ENCODE results near the gene DIP2A.
A peak's percentile ranks its signal among the peaks of the same experiment; 100 is the strongest.

Gene DIP2A

GRCh38 chr21:46552274-46552673 lies 93.6 kb downstream of the DIP2A start:
- no peak for ATAC-seq
- Mint-ChIP-seq H3K36me3 (ENCODE audit: low read depth) (peaks cover 17% of the 10 kb centered on the region), H3K4me1 (peaks cover 57% of the 10 kb centered on the region), H3K9me3 (no peaks in the 10 kb centered on the region), H3K4me3 (peak overlapping the region; percentile 14), H3K27me3 (no peaks in the 10 kb centered on the region), H3K27ac (no peak overlapping the region)
- no peak for DNase-seq

- H3K4me3 Mint-ChIP-seq = no peak overlapping the region
- ATAC-seq = no peak
- H3K27ac Mint-ChIP-seq = peak overlapping the region; percentile 10
- H3K9me3 Mint-ChIP-seq = no peaks in the 10 kb centered on the region
- peaks cover 59% of the 10 kb centered on the region for H3K4me1 Mint-ChIP-seq
- H3K36me3 Mint-ChIP-seq (ENCODE audit: low read depth) = peaks cover 16% of the 10 kb centered on the region
- DNase-seq = no peak
- H3K27me3 Mint-ChIP-seq = no peaks in the 10 kb centered on the region
Observed at GRCh38 chr21:46552865-46553379, 94.2 kb downstream of the DIP2A start.

- Mint-ChIP-seq H3K4me3 (no peak overlapping the region), H3K27me3 (no peaks in the 10 kb centered on the region), H3K27ac (no peak overlapping the region), H3K36me3 (ENCODE audit: low read depth) (peaks cover 12% of the 10 kb centered on the region), H3K4me1 (peaks cover 63% of the 10 kb centered on the region), H3K9me3 (no peaks in the 10 kb centered on the region)
- ATAC-seq (no peak), DNase-seq (no peak)
Observed at GRCh38 chr21:46553993-46554392, 95.3 kb downstream of the DIP2A start.

GRCh38 chr21:46554431-46555224 lies 95.9 kb downstream of the DIP2A start:
- H3K36me3 Mint-ChIP-seq (ENCODE audit: low read depth) = peaks cover 12% of the 10 kb centered on the region
- no peak overlapping the region for H3K27ac Mint-ChIP-seq
- DNase-seq = no peak
- no peak for ATAC-seq
- no peaks in the 10 kb centered on the region for H3K9me3 Mint-ChIP-seq
- no peak overlapping the region for H3K4me3 Mint-ChIP-seq
- no peaks in the 10 kb centered on the region for H3K27me3 Mint-ChIP-seq
- H3K4me1 Mint-ChIP-seq = peaks cover 69% of the 10 kb centered on the region

- Mint-ChIP-seq H3K27ac (no peak overlapping the region), H3K4me3 (no peak overlapping the region)
Observed at GRCh38 chr21:46555225-46555617, 96.5 kb downstream of the DIP2A start.

DNA sequence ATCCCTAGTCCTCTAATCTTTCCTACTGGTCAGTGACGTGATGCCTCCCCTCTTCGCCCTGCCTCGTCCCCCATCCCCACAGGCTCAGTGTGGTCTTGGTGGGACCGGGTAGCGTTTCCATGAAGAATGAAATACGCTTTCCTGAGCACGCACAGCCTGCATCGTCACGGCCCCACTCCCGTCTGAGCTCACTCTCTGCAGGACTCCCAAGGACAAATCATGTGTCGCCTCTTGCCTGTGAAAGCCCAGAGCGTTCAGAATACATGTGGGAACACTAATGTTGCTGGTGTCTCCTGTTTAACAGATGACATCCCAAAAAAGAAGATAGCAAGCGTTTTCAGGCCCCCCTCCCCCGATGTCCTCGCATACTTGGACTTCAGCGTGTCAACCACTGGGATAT lies 97.0 kb downstream of the DIP2A start:
- ATAC-seq = no peak
- no peak overlapping the region for H3K27ac Mint-ChIP-seq
- H3K4me1 Mint-ChIP-seq = peaks cover 73% of the 10 kb centered on the region
- H3K9me3 Mint-ChIP-seq = no peaks in the 10 kb centered on the region
- peaks cover 20% of the 10 kb centered on the region for H3K36me3 Mint-ChIP-seq (ENCODE audit: low read depth)
- DNase-seq = no peak
- H3K4me3 Mint-ChIP-seq = no peak overlapping the region
- H3K27me3 Mint-ChIP-seq = no peaks in the 10 kb centered on the region

More at GRCh38 chr21:46555225-46555617, 96.5 kb downstream of the DIP2A start:
- DNase-seq (no peak), ATAC-seq (no peak)
- Mint-ChIP-seq H3K4me1 (peaks cover 73% of the 10 kb centered on the region), H3K36me3 (ENCODE audit: low read depth) (peaks cover 18% of the 10 kb centered on the region), H3K9me3 (no peaks in the 10 kb centered on the region), H3K27me3 (no peaks in the 10 kb centered on the region)

DNA sequence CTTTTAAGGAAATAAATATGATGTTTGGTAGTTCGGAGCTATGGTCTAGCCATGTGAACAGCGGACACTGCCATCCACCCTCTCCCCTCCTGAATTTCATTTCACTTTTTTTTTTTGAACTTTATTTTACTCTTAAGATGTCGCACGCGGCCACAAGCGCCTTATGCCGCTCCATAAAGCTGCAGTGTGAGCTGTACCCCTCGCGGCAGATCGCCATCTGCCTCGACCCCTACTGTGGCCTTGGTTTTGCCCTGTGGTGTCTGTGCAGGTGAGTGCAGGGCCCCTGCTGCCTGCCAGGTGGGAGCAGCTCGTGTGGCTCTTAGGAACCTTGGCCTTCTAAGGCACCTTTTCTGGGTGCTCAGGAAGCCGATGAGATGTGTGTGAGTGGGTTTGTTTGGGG lies 98.1 kb downstream of the DIP2A start:
- Mint-ChIP-seq H3K9me3 (no peaks in the 10 kb centered on the region), H3K27ac (no peak overlapping the region), H3K27me3 (no peaks in the 10 kb centered on the region), H3K4me1 (peaks cover 73% of the 10 kb centered on the region), H3K36me3 (ENCODE audit: low read depth) (peaks cover 30% of the 10 kb centered on the region), H3K4me3 (no peak overlapping the region)
- no peak for DNase-seq
- no peak for ATAC-seq

- Mint-ChIP-seq H3K9me3 (no peaks in the 10 kb centered on the region), H3K36me3 (ENCODE audit: low read depth) (peaks cover 31% of the 10 kb centered on the region), H3K27me3 (no peaks in the 10 kb centered on the region), H3K4me1 (peaks cover 73% of the 10 kb centered on the region), H3K4me3 (no peak overlapping the region), H3K27ac (no peak overlapping the region)
- ATAC-seq (no peak), DNase-seq (no peak)
Observed at GRCh38 chr21:46557469-46557868, 98.8 kb downstream of the DIP2A start.

DNA sequence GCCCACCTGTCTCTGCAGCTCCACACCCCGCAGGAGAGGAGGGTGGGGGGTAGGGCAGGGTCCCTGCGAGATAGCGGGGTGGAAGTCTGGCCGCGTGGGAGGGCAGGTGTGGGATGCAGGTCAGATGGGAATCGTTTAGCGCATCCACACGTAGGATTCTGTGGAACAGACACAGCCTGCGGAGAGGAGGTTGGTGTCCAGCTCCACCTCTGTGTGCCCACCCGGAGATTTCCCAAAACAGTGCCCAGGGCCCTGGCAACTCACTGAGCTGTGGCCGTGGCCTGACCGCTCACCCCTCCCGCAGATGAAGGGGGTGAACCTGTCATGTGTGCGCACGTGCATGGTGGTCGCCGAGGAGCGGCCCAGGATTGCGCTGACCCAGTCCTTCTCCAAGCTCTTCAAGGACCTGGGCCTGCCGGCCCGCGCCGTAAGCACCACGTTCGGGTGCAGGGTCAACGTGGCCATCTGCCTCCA lies 99.3 kb downstream of the DIP2A start:
- Mint-ChIP-seq H3K27me3 (no peaks in the 10 kb centered on the region), H3K27ac (no peak overlapping the region), H3K4me1 (peaks cover 69% of the 10 kb centered on the region), H3K9me3 (no peaks in the 10 kb centered on the region), H3K4me3 (no peak overlapping the region), H3K36me3 (ENCODE audit: low read depth) (peaks cover 31% of the 10 kb centered on the region)
- DNase-seq = no peak
- no peak for ATAC-seq

GRCh38 chr21:46559291-46559983 lies 100.7 kb downstream of the DIP2A start:
- no peaks in the 10 kb centered on the region for H3K9me3 Mint-ChIP-seq
- DNase-seq (peak; percentile 70), ATAC-seq (peak; percentile 76)
- peaks cover 57% of the 10 kb centered on the region for H3K4me1 Mint-ChIP-seq
- peak overlapping the region; percentile 77 for H3K27ac Mint-ChIP-seq
- H3K36me3 Mint-ChIP-seq (ENCODE audit: low read depth) = peaks cover 31% of the 10 kb centered on the region
- H3K27me3 Mint-ChIP-seq = no peaks in the 10 kb centered on the region
- H3K4me3 Mint-ChIP-seq = peak overlapping the region; percentile 69

- Mint-ChIP-seq H3K4me1 (peaks cover 54% of the 10 kb centered on the region), H3K9me3 (no peaks in the 10 kb centered on the region), H3K27me3 (no peaks in the 10 kb centered on the region), H3K27ac (peak overlapping the region; percentile 77), H3K36me3 (ENCODE audit: low read depth) (peaks cover 30% of the 10 kb centered on the region), H3K4me3 (peak overlapping the region; percentile 69)
- ATAC-seq = peak; percentile 66
- DNase-seq = no peak
Observed at GRCh38 chr21:46560568-46561444, 102.1 kb downstream of the DIP2A start.

- peak; percentile 26 for DNase-seq
- Mint-ChIP-seq H3K36me3 (ENCODE audit: low read depth) (peaks cover 31% of the 10 kb centered on the region), H3K27me3 (no peaks in the 10 kb centered on the region), H3K4me1 (peaks cover 54% of the 10 kb centered on the region), H3K4me3 (peak overlapping the region; percentile 48), H3K9me3 (no peaks in the 10 kb centered on the region), H3K27ac (peak overlapping the region; percentile 77)
- ATAC-seq = peak; percentile 44
Observed at GRCh38 chr21:46561445-46562090, 102.9 kb downstream of the DIP2A start.

DNA sequence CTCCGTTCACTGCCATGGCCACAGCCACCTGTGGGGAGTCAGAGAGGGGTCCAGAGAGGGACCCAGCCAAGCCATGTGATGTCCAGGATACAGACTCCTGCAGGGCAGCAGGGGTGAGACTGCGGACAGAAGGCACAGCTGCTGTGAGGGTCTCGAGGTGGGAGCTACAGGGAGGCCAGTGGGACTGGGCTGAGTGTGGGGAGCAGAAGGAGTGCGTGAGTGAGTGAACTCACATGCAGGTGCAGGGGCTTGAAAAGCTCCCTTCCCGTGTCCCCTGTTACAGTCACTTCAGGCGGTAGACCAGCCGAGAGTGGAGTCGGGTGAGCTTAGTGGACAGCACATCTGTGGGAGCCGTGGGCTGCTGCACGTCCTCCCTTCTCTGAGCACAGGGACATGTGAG lies 103.8 kb downstream of the DIP2A start:
- ATAC-seq (no peak), DNase-seq (no peak)
- H3K27ac Mint-ChIP-seq = no peak overlapping the region
- no peaks in the 10 kb centered on the region for H3K27me3 Mint-ChIP-seq
- peaks cover 28% of the 10 kb centered on the region for H3K36me3 Mint-ChIP-seq (ENCODE audit: low read depth)
- no peak overlapping the region for H3K4me3 Mint-ChIP-seq
- H3K9me3 Mint-ChIP-seq = no peaks in the 10 kb centered on the region
- peaks cover 46% of the 10 kb centered on the region for H3K4me1 Mint-ChIP-seq
